HG02981 (cell line): ENCODE data around the gene GALNT16.

ENCODE experiments used
- ATAC-seq: cut with Tn5 transposase; IDR thresholded peaks from one replicate; pipeline ENCODE4 v1.9.1; 2021; ENCODE audit warnings: mild to moderate bottlenecking, moderate library complexity; ENCODE audit not compliant: unreplicated experiment

Gene GALNT16

DNA sequence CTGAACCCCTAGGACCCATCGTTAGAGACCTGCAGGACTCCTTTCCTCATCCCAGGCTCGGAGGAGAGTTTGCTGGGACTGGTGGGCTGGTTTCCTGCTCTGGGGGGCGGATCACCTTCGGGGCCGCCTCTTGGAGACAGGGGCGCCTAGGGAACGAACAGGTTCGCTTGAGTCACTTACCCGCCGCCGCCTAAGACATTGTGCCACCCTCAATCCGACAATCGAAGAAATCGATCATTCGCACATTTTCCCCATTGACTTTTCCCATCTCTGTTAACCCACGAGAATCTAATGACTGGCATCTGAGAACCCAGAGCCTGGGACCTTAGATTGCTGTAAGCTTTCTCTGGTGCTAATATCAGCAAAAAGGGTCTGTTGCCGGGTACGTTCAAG, 138.9 kb downstream of the GALNT16 start:
- ATAC-seq = peak; percentile 22

DNA sequence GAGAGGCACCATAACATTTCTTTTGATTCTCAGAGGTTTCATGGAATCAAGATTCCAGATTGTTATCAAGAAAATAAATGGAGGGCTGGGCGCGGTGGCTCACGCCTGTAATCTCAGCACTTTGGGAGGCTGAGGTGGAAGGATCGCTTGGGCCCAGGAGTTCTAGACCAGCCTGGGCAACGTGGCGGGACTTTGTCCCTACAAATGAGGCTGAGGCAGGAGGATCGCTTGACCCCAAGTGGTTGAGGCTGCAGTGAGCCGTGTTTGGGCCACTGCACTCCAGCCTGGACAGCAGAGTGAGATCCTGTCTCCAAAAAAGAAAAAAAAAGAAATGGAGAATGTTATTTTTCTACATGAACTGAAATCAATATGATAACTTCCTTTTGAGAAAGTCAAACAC, 139.8 kb downstream of the GALNT16 start:
- ATAC-seq = no peak

DNA sequence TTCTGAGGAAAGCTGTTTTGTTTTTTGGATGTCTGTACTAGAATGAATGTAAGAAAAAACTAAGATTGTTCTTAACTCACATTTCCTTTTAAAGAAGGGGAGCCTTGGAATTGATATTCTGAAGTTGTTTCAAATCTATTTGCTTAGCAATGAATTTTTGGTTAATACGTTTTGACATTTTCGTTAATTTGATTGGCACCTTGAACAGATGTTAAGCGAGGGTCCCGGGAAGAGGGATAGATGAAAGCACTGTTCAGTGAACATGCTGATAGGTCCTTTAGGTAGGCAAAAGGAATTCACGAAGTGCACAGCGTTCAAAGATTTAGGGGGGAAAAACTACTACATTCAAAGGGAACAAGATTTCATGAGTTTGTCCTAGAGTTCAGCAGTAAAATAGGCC, 140.2 kb downstream of the GALNT16 start:
- no peak for ATAC-seq

DNA sequence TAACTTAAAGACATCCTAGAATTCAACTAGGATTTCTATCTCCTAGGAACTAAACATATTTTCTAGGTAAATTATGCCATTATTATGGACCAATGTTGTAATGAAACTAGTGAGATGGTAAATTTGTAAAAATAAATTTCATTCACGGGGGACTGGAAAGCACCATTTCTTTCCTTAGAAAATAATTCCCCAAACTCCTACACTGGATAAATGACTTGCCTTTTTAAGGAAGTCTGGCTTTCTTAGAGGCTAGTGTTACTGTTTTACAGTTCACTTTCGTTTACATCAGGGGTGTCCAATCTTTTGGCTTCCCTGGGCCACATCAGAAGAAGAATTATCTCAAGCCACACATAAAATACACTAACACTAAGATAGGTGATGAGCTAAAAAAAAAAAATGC, 141.9 kb downstream of the GALNT16 start:
- no peak for ATAC-seq

DNA sequence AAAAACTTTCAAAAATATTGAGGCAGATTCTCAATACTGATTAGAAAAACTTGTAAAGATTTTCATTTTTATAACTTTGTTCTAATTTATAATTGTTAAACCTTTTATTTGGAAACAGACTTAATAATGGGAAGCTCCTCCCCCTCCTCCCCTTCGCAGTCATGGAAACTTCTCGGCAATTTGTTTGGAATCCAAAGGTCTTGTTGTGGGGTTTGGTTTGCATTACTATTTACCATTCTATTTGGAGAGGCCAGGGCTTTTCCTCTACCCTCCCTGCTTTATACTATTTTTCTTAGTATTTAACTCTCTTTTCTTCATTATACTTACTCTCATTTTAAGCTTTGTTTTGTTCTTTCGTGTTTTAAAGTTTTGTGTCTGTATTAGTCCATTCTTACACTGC, 144.5 kb downstream of the GALNT16 start:
- no peak for ATAC-seq

DNA sequence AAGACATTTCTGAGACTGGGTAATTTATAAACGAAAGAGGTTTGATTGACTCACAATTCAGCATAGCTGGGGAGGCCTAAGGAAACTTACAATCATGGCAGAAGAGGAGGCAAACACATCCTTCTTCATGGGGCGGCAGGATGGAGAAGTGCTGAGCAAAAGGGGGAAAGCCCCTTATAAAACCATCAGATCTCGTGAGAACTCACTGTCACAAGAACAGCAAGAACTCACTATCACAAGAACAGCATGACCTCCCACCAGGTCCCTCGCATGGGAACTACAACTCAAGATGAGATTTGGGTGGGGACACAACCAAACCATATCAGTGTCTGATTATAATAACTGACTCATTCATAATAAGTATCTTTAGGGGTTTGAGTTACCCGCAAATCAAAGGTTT, 144.9 kb downstream of the GALNT16 start:
- no peak for ATAC-seq

DNA sequence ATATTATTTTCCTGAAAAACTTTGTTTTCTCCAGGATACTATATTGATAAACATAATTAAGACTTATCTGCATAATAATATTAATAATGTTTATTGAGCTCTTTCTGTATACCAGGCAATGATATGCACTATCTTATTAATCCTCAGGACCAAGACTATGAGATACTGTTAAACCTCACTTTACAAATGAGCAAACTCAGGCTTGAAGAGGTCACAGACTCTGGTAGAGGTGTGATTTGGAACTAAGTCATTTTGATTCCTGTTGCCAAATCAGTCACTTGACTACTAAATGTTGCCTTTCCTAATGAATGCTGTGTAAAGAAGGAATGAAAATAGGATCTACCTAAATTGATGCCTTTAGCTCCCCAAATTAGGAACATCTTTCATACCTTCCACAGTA, 145.8 kb downstream of the GALNT16 start:
- no peak for ATAC-seq
